Gastrocnemius medialis (tissue), 4 donors: ENCODE results near the gene LTO1.

ENCODE experiments used
- POLR2A ChIP-seq, 2 donors: fragments of 450-650 bp; IDR thresholded peaks; one replicate each; pipeline ENCODE4 v1.6.1; 2017; ENCODE audit warnings: antibody characterized with exemption in 2 of 2, mild to moderate bottlenecking in 2 of 2, moderate library complexity in 2 of 2
- TF ChIP-seq, protein P1 (sequence below), 5 experiments: fragments of 450-650 bp in 3 of 5; fragments of 200-600 bp in 2 of 5; sonication (generic) in 2 of 5; IDR thresholded peaks in 4 of 5; conservative IDR thresholded peaks in 1 of 5; 1 replicate in 4 of 5; 2 replicates in 1 of 5; pipeline ENCODE4 v1.5.1; 2016 to 2019; ENCODE audit warnings: antibody characterized with exemption in 5 of 5, mild to moderate bottlenecking in 3 of 5, moderate library complexity in 3 of 5

DNA sequence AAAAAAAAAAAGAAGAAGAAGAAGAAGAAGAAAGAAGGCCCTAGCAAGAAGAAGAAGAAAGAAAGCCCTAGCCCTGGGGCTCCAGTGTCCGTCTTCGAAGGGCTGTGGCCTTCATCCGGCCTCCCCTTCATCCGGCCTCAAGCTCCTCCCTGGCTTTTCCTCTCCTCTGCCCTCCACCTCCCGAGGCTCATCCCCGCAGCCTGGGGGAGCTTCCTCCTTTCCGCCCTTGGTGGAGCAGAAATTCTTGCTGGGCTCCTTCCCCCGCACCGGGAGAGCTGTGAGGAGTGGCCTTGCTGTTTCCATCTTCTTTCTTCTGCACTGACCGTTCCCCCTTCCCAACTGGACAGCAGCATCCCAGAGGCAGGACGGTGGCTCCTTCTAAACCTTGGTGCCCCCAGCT, 9.5 kb upstream of the LTO1 start:
- TF ChIP-seq, protein P1, sequence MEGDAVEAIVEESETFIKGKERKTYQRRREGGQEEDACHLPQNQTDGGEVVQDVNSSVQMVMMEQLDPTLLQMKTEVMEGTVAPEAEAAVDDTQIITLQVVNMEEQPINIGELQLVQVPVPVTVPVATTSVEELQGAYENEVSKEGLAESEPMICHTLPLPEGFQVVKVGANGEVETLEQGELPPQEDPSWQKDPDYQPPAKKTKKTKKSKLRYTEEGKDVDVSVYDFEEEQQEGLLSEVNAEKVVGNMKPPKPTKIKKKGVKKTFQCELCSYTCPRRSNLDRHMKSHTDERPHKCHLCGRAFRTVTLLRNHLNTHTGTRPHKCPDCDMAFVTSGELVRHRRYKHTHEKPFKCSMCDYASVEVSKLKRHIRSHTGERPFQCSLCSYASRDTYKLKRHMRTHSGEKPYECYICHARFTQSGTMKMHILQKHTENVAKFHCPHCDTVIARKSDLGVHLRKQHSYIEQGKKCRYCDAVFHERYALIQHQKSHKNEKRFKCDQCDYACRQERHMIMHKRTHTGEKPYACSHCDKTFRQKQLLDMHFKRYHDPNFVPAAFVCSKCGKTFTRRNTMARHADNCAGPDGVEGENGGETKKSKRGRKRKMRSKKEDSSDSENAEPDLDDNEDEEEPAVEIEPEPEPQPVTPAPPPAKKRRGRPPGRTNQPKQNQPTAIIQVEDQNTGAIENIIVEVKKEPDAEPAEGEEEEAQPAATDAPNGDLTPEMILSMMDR (IDR thresholded peaks at IDR 0.05 in 4 of 5, conservative IDR thresholded peaks at IDR 0.05 in 1 of 5) = no peak
- no peak for TF ChIP-seq POLR2A (IDR thresholded peaks at IDR 0.05)
